ENCODE results near the gene CD82.

The CD82 gene

GRCh38 chr11:44624761-44625221 is 59.3 kb downstream of the CD82 start:
- Histone ChIP-seq H3K36me3 (ENCODE audit: insufficient read depth, low read depth, low read length) (no peaks in the 10 kb centered on the region), H3K27me3 (ENCODE audit: insufficient read depth, low read length) (peaks cover 9% of the 10 kb centered on the region), H3K4me3 (ENCODE audit: low read length) (no peak overlapping the region), H3K9me3 (ENCODE audit: insufficient read depth, low read depth, low read length) (peaks cover 6% of the 10 kb centered on the region; the same call in 1 of the 2 replicates), H3K9ac (ENCODE audit: low read depth, low read length) (no peak overlapping the region), H3K4me1 (ENCODE audit: insufficient read depth, low read length) (no peaks in the 10 kb centered on the region; the same call in 1 of the 2 replicates), H3K27ac (ENCODE audit: low read length) (no peak overlapping the region)

GRCh38 chr11:44625759-44626523 is 60.5 kb downstream of the CD82 start:
- peaks cover 9% of the 10 kb centered on the region for H3K27me3 ChIP-seq (ENCODE audit: insufficient read depth, low read length)
- H3K9ac ChIP-seq (ENCODE audit: low read depth, low read length), result no peak overlapping the region
- no peak overlapping the region for H3K4me3 ChIP-seq (ENCODE audit: low read length)
- peaks cover 6% of the 10 kb centered on the region; the same call in 1 of the 2 replicates for H3K9me3 ChIP-seq (ENCODE audit: insufficient read depth, low read depth, low read length)
- H3K4me1 ChIP-seq (ENCODE audit: insufficient read depth, low read length), result no peaks in the 10 kb centered on the region; the same call in 1 of the 2 replicates
- no peak overlapping the region for H3K27ac ChIP-seq (ENCODE audit: low read length)
- no peaks in the 10 kb centered on the region for H3K36me3 ChIP-seq (ENCODE audit: insufficient read depth, low read depth, low read length)

DNA sequence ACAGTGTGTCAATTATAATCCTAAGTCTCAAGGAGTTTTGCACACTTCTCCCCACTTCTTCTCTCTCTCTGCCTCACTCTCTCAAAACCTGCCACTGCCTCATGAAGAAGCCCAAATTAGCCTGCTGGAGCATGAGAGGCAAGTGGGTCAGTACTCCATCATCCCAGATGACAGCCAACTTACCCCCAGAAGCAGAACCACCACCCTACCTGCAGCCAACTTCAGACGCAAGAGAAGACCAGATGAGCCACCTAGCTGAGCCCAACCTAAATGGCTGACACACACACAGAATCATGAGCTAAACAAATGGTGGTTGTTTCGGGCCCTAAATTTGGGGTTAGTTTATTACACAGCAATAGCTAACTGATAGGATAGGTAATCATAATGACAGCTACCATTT is 61.2 kb downstream of the CD82 start:
- no peaks in the 10 kb centered on the region; the same call in 1 of the 2 replicates for H3K4me1 ChIP-seq (ENCODE audit: insufficient read depth, low read length)
- no peak overlapping the region for H3K4me3 ChIP-seq (ENCODE audit: low read length)
- H3K36me3 ChIP-seq (ENCODE audit: insufficient read depth, low read depth, low read length), result no peaks in the 10 kb centered on the region
- peaks cover 5% of the 10 kb centered on the region for H3K27me3 ChIP-seq (ENCODE audit: insufficient read depth, low read length)
- no peak overlapping the region for H3K9ac ChIP-seq (ENCODE audit: low read depth, low read length)
- no peak overlapping the region for H3K27ac ChIP-seq (ENCODE audit: low read length)
- peaks cover 6% of the 10 kb centered on the region; the same call in 1 of the 2 replicates for H3K9me3 ChIP-seq (ENCODE audit: insufficient read depth, low read depth, low read length)

DNA sequence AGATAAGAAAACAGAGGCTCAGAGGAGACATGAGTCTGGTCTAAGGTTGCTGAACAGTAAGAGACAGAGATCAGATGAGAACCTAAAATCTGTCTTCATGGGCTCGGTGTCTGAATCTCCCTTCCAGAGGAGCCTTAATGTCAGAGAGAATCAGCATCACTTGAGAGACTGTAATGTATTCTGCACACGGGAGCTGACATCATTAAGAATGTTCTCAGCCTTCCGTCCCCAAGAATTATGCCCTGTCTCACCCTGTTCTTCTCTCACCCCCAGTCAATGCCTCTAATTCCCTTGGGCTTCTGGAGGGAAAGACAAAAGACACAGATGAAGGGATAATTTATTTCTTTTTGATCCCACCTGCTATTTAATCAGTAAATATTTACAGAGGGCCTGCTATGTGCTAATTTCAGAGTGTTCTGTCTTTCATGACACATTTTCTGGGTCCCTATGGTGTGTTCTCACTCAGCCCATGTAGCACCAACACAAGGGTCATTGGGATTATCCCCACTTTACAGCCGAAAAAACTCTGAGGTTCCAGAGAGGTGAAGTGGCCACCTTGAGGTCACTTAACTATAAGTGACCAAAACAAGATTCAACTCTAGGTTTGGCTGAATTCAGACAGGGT is 61.8 kb downstream of the CD82 start:
- Histone ChIP-seq H3K9me3 (ENCODE audit: insufficient read depth, low read depth, low read length) (peaks cover 6% of the 10 kb centered on the region; the same call in 1 of the 2 replicates), H3K27ac (ENCODE audit: low read length) (no peak overlapping the region), H3K9ac (ENCODE audit: low read depth, low read length) (no peak overlapping the region), H3K27me3 (ENCODE audit: insufficient read depth, low read length) (no peaks in the 10 kb centered on the region; the same call in 1 of the 2 replicates), H3K36me3 (ENCODE audit: insufficient read depth, low read depth, low read length) (no peaks in the 10 kb centered on the region), H3K4me3 (ENCODE audit: low read length) (no peak overlapping the region), H3K4me1 (ENCODE audit: insufficient read depth, low read length) (no peaks in the 10 kb centered on the region)

DNA sequence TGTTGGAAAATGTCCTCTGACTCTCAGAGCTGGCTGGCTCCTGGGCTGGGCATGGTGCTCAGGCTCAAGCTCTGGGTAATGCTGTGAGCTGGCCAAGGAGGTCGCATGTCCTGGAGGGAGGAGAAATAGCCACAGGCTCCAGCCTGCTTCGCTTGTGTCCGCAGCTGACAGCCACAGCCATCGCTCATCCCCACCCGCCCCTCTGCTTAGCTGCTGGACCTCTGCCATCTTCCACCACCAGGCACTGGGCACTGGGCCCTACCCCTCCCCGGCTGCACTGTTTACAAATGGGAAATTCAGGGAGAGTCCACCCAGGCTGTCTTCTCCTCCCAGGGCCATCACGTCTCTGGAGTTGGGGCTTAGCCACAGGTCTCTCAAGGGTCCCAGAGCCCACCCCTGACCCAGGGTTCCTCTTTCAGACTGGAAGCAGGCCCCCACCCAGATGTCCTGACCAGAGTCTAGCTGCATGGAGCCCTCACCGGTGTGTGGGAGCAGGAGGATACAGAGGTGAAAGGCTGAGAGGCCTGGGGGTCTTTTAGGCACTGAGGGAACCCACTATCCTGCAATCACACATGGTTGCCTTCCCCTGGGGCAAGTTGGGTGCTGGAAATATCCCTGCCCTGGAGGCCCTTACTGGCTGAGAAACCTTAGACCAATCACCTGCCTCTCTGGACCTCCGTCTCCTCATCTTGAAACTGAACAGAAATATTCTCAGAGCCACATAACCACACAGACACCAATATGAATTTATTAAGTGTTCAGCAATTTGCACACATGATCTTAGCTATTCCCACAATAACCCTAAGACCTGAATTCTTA is 62.7 kb downstream of the CD82 start:
- no peak overlapping the region for H3K27ac ChIP-seq (ENCODE audit: low read length)

DNA sequence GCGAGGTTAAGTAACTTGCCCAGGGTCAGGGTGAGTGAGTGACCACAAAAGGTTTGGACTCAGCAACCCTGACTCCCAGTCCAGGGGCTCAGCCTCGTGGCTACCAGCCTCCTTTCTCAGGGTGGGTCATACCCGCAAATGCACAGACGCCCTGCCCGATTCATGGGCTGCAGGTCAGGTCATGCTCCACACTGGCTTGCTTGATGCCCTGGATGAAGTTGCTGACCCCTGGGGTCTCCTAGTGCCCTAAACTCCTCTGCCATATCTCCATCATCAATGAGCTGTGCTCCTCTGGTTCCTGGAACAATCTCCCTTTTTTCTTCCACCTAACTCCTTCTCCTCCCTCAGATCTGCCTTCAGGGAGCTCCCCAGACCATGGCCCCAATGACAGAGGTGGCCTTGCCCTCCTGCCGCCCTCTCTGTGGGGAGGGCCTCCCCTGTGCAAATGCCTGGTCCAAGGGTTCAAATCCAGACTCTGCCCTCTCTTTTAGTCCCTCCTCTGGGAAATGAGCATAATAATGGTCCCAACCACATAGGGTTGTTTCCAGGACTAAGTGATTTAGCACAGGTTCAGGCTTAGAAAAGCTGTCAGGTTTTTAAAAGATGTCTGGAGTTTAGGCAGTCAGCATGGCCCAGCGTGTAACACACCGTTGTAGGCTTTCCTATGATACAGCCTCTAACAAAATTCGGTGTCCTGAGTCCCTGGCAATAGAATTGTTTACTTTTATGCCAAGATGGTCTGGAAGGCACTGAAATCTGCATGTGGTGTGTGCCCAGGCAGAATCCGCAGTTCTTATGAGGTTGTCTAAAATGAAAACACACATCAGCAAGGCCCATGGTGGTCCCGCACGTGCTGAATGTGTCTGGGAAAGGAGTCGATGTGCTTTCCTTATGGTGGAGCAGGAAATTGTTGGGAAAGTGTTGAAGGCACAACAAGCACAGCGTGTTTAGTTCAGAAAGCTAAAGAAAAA is 63.6 kb downstream of the CD82 start:
- Histone ChIP-seq H3K27ac (ENCODE audit: low read length) (no peak overlapping the region), H3K36me3 (ENCODE audit: insufficient read depth, low read depth, low read length) (no peaks in the 10 kb centered on the region), H3K9ac (ENCODE audit: low read depth, low read length) (no peak overlapping the region), H3K4me3 (ENCODE audit: low read length) (no peak overlapping the region), H3K27me3 (ENCODE audit: insufficient read depth, low read length) (no peaks in the 10 kb centered on the region), H3K9me3 (ENCODE audit: insufficient read depth, low read depth, low read length) (peaks cover 6% of the 10 kb centered on the region; the same call in 1 of the 2 replicates), H3K4me1 (ENCODE audit: insufficient read depth, low read length) (no peaks in the 10 kb centered on the region)

More for the DNA sequence above, 62.7 kb downstream of the CD82 start:
- no peaks in the 10 kb centered on the region for H3K4me1 ChIP-seq (ENCODE audit: insufficient read depth, low read length)
- H3K9me3 ChIP-seq (ENCODE audit: insufficient read depth, low read depth, low read length), result peaks cover 6% of the 10 kb centered on the region; the same call in 1 of the 2 replicates
- H3K9ac ChIP-seq (ENCODE audit: low read depth, low read length), result no peak overlapping the region
- no peaks in the 10 kb centered on the region for H3K27me3 ChIP-seq (ENCODE audit: insufficient read depth, low read length)
- H3K36me3 ChIP-seq (ENCODE audit: insufficient read depth, low read depth, low read length), result no peaks in the 10 kb centered on the region
- H3K4me3 ChIP-seq (ENCODE audit: low read length), result no peak overlapping the region

DNA sequence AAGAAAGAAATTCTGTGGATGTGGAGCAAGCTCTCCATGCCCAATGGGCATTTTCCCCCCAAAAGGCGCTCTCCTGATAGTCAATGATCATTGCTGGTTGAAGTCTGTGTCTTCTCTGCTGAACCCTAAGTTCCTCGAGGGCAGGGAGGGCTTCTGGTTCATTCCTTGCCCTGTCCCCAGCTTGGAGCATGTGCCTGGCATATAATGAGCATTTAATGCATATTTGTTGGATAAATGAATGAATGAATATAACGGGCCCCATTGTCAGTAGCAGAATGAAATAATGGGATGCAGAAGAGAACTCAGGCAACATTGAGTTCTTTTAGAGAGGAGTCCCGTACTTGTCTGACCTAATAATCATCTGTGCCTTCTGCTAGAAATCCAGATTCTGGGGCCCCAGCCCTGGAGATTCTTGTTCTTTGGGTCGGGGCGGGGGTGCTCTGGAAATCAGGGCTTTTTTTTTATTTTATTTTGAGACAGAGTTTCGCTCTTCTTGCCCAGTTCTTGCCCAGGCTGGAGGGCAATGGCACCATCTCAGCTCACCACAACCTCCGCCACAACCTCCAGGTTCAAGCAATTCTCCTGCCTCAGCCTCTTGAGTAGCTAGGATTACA is 64.4 kb downstream of the CD82 start:
- H3K4me1 ChIP-seq (ENCODE audit: insufficient read depth, low read length), result peaks cover under 1% of the 10 kb centered on the region; the same call in 1 of the 2 replicates
- no peak overlapping the region for H3K27ac ChIP-seq (ENCODE audit: low read length)
- H3K9ac ChIP-seq (ENCODE audit: low read depth, low read length), result no peak overlapping the region
- no peaks in the 10 kb centered on the region for H3K27me3 ChIP-seq (ENCODE audit: insufficient read depth, low read length)
- H3K9me3 ChIP-seq (ENCODE audit: insufficient read depth, low read depth, low read length), result peaks cover 6% of the 10 kb centered on the region; the same call in 1 of the 2 replicates
- H3K36me3 ChIP-seq (ENCODE audit: insufficient read depth, low read depth, low read length), result no peaks in the 10 kb centered on the region
- no peak overlapping the region for H3K4me3 ChIP-seq (ENCODE audit: low read length)

GRCh38 chr11:44630511-44631210 is 65.2 kb downstream of the CD82 start:
- peaks cover 4% of the 10 kb centered on the region; the same call in 1 of the 2 replicates for H3K4me1 ChIP-seq (ENCODE audit: insufficient read depth, low read length)

GRCh38 chr11:44631831-44632230 is 66.4 kb downstream of the CD82 start:
- no peaks in the 10 kb centered on the region for H3K36me3 ChIP-seq (ENCODE audit: insufficient read depth, low read depth, low read length)
- H3K9ac ChIP-seq (ENCODE audit: low read depth, low read length), result no peak overlapping the region
- no peak overlapping the region for H3K27ac ChIP-seq (ENCODE audit: low read length)
- H3K9me3 ChIP-seq (ENCODE audit: insufficient read depth, low read depth, low read length), result peaks cover 1% of the 10 kb centered on the region; the same call in 1 of the 2 replicates
- H3K4me3 ChIP-seq (ENCODE audit: low read length), result no peak overlapping the region
- peaks cover 4% of the 10 kb centered on the region; the same call in 1 of the 2 replicates for H3K4me1 ChIP-seq (ENCODE audit: insufficient read depth, low read length)
- no peaks in the 10 kb centered on the region for H3K27me3 ChIP-seq (ENCODE audit: insufficient read depth, low read length)

More at GRCh38 chr11:44630511-44631210, 65.2 kb downstream of the CD82 start:
- no peaks in the 10 kb centered on the region for H3K27me3 ChIP-seq (ENCODE audit: insufficient read depth, low read length)
- peaks cover 6% of the 10 kb centered on the region; the same call in 1 of the 2 replicates for H3K9me3 ChIP-seq (ENCODE audit: insufficient read depth, low read depth, low read length)
- H3K9ac ChIP-seq (ENCODE audit: low read depth, low read length), result no peak overlapping the region
- no peak overlapping the region for H3K4me3 ChIP-seq (ENCODE audit: low read length)
- no peaks in the 10 kb centered on the region for H3K36me3 ChIP-seq (ENCODE audit: insufficient read depth, low read depth, low read length)
- H3K27ac ChIP-seq (ENCODE audit: low read length), result no peak overlapping the region
